ENCODE results near the gene RACGAP1. TPM values are rescaled to one million over a fixed set of nuclear protein-coding genes. Genes with fewer than 3 reads are reported as not detected.

RACGAP1 gene
- total and polyA plus RNA-seq, 2 of the 8 experiments (the other 6 are each of a cell fraction or from before 2014, with no cell fraction given): 18.0 to 66.3 TPM

- no peak overlapping the region for H3K9ac ChIP-seq (replicated peaks in 1 of 4; ENCODE audit: extremely low read depth in 1 of 4, low read depth in 3 of 4, low read length in 3 of 4)
- WGBS, 2 experiments (ENCODE audit: extremely low coverage in 1 of 2, insufficient coverage in 1 of 2, insufficient read length in 1 of 2, insufficient replicate concordance in 2 of 2, low coverage in 1 of 2, low lambda C conversion rate in 2 of 2, missing lambda C conversion rate in 1 of 2): 94% methylated on average over 6 of the region's 6 CpGs; no CpG with 5 or more reads in 1 of the 2 experiments
- no peak overlapping the region for H3K18ac ChIP-seq (ENCODE audit: extremely low read depth, low read length)
- POLR2A ChIA-PET (ENCODE audit: partially characterized antibody): no interaction called here
- H3K4me2 ChIP-seq (ENCODE audit: insufficient read depth in 1 of 2, low read depth in 2 of 2, low read length in 2 of 2): no peak overlapping the region
- H3K56ac ChIP-seq (replicated peaks; ENCODE audit: insufficient read length, low read depth, low read length): no peak overlapping the region
- FAIRE-seq (no peak), DNase-seq (ENCODE audit: low read depth in 1 of 2, low spot score in 2 of 2) (no peak)
- H2BK5ac ChIP-seq (ENCODE audit: low read depth, low read length): no peak overlapping the region
- no peaks in the 10 kb centered on the region for H3K27me3 ChIP-seq (replicated peaks in 1 of 4; ENCODE audit: control insufficient read depth in 3 of 4, extremely low read depth in 1 of 4, insufficient read depth in 3 of 4, low read length in 3 of 4)
- H4K20me1 ChIP-seq (replicated peaks in 1 of 2; ENCODE audit: control insufficient read depth in 1 of 2, insufficient read depth in 2 of 2, low read length in 2 of 2): peaks cover 1 to 2% of the 10 kb centered on the region in 2 experiments
- no peak overlapping the region for H4K5ac ChIP-seq (ENCODE audit: insufficient read length, low read depth, low read length)
- H2AK5ac ChIP-seq (ENCODE audit: low read depth, low read length): no peak overlapping the region
- no peak overlapping the region for H4K8ac ChIP-seq (ENCODE audit: extremely low read depth, insufficient read depth, low read length)
- H3K9me3 ChIP-seq (ENCODE audit: insufficient read depth in 2 of 2, low read depth in 1 of 2, low read length in 1 of 2): no peaks in the 10 kb centered on the region
- H2AFZ ChIP-seq (ENCODE audit: low read length): no peak overlapping the region
- no peak overlapping the region for H2BK15ac ChIP-seq (ENCODE audit: low read length)
- no peak overlapping the region for H3K4ac ChIP-seq (replicated peaks; ENCODE audit: insufficient read length, low read depth, low read length)
- H2BK20ac ChIP-seq (ENCODE audit: low read length): no peak overlapping the region
- H3K23me2 ChIP-seq (ENCODE audit: low read depth, low read length): peaks cover 2% of the 10 kb centered on the region
- peaks cover 7% of the 10 kb centered on the region for H3K79me1 ChIP-seq (ENCODE audit: low read depth, low read length)
- no peak overlapping the region for H4K91ac ChIP-seq (replicated peaks; ENCODE audit: insufficient read length, low read length)
- no peak overlapping the region for H3K14ac ChIP-seq (ENCODE audit: insufficient read length)
- H3K79me2 ChIP-seq (ENCODE audit: control insufficient read depth in 1 of 2, insufficient read depth in 2 of 2, low read length in 2 of 2): peaks cover 0 to 60% of the 10 kb centered on the region in 2 experiments; a peak in 2 of 4 replicates
- H2BK120ac ChIP-seq (replicated peaks; ENCODE audit: low read depth, low read length): no peak overlapping the region
- peaks cover 0 to 2% (median 0%) of the 10 kb centered on the region in 4 experiments; a peak in 1 of 7 replicates for H3K4me1 ChIP-seq (replicated peaks in 1 of 4; ENCODE audit: control insufficient read depth in 3 of 4, insufficient read depth in 4 of 4, low read length in 3 of 4)
- no peak overlapping the region for H2BK12ac ChIP-seq (ENCODE audit: low read depth, low read length)
- no peak overlapping the region for H3K4me3 ChIP-seq (ENCODE audit: extremely low read depth in 1 of 4, insufficient read depth in 2 of 4, low read depth in 3 of 4, low read length in 4 of 4)
- CTCF ChIA-PET (ENCODE audit: partially characterized antibody): interaction anchor here (0.6 to 6.4 kb wide), 9 partner anchors 9 to 602 kb away, joined by 3 to 37 read pairs (median 4); no protein-coding TSS in a partner anchor
- H3K23ac ChIP-seq (ENCODE audit: insufficient read length): no peak overlapping the region
- no peak overlapping the region for H3K27ac ChIP-seq (ENCODE audit: low read depth, low read length)
- H3K36me3 ChIP-seq (ENCODE audit: control insufficient read depth in 2 of 4, insufficient read depth in 4 of 4, low read length in 3 of 4): peaks cover 0 to 12% (median 2%) of the 10 kb centered on the region in 4 experiments; a peak in 2 of 8 replicates
- TF ChIP-seq BCL11A (IDR thresholded peaks at IDR 0.05; ENCODE audit: low read depth in 2 of 2, low read length in 2 of 2) (no peak), EP300 (IDR thresholded peaks at IDR 0.05; ENCODE audit: borderline replicate concordance in 1 of 2, low read depth in 2 of 2, low read length in 2 of 2) (no peak), TAF7 (optimal IDR thresholded peaks at IDR 0.05; ENCODE audit: borderline replicate concordance, low read depth, low read length) (no peak), POU5F1 (IDR thresholded peaks at IDR 0.05; ENCODE audit: low read depth, low read length) (no peak)
These were observed 7.7 kb downstream of the RACGAP1 start for GRCh38 chr12:50017641-50018040.
